IPS-20b (cell line): ENCODE data around the gene RIPPLY1.

Source experiments
- H3K27ac ChIP-seq: one replicate; pipeline ENCODE4 v1.5.1; 2013; ENCODE audit warnings: low read length
- H3K27me3 ChIP-seq: 2 replicates; pipeline ENCODE4 v1.6.1; 2013; ENCODE audit warnings: mild to moderate bottlenecking, low read length, inconsistent platforms; ENCODE audit not compliant: insufficient read depth
- H3K36me3 ChIP-seq: 2 replicates; pipeline ENCODE4 v1.6.1; 2013; ENCODE audit warnings: low read depth, mild to moderate bottlenecking, inconsistent platforms, low read length, moderate library complexity; ENCODE audit not compliant: insufficient read depth
- H3K4me1 ChIP-seq: 2 replicates; pipeline ENCODE4 v1.6.1; 2013; ENCODE audit warnings: mild to moderate bottlenecking, control low read depth, inconsistent platforms, low read length, moderate library complexity; ENCODE audit not compliant: insufficient read depth
- H3K4me3 ChIP-seq: 2 replicates; pipeline ENCODE4 v1.5.1; 2013; ENCODE audit warnings: mild to moderate bottlenecking, low read length, inconsistent platforms
- H3K9ac ChIP-seq: 2 replicates; pipeline ENCODE4 v1.6.1; 2013; ENCODE audit warnings: low read depth, mild to moderate bottlenecking, inconsistent platforms, low read length, moderate library complexity
- H3K9me3 ChIP-seq: 2 replicates; pipeline ENCODE4 v1.6.1; 2013; ENCODE audit warnings: mild to moderate bottlenecking, low read depth, low read length, inconsistent platforms; ENCODE audit not compliant: insufficient read depth

Gene RIPPLY1

GRCh38 chrX:106905064-106905708 is 2.0 kb upstream of the RIPPLY1 start:
- Histone ChIP-seq H3K27me3 (no peaks in the 10 kb centered on the region), H3K9ac (no peak overlapping the region), H3K4me3 (no peak overlapping the region), H3K4me1 (no peaks in the 10 kb centered on the region), H3K9me3 (no peaks in the 10 kb centered on the region), H3K36me3 (no peaks in the 10 kb centered on the region), H3K27ac (no peak overlapping the region)

GRCh38 chrX:106903856-106904528 is 851 bp upstream of the RIPPLY1 start:
- no peak overlapping the region for H3K4me3 ChIP-seq
- no peaks in the 10 kb centered on the region for H3K9me3 ChIP-seq
- no peaks in the 10 kb centered on the region for H3K36me3 ChIP-seq
- no peaks in the 10 kb centered on the region for H3K4me1 ChIP-seq
- no peak overlapping the region for H3K9ac ChIP-seq
- no peaks in the 10 kb centered on the region for H3K27me3 ChIP-seq
- no peak overlapping the region for H3K27ac ChIP-seq

- H3K27me3 ChIP-seq, result no peaks in the 10 kb centered on the region
Measured at GRCh38 chrX:106902684-106903083, 457 bp downstream of the RIPPLY1 start.

GRCh38 chrX:106901781-106902219 is 1.3 kb downstream of the RIPPLY1 start:
- Histone ChIP-seq H3K9ac (no peak overlapping the region), H3K27me3 (no peaks in the 10 kb centered on the region), H3K4me1 (no peaks in the 10 kb centered on the region), H3K4me3 (no peak overlapping the region), H3K9me3 (no peaks in the 10 kb centered on the region), H3K27ac (no peak overlapping the region), H3K36me3 (no peaks in the 10 kb centered on the region)

More at GRCh38 chrX:106902684-106903083, 457 bp downstream of the RIPPLY1 start:
- Histone ChIP-seq H3K27ac (no peak overlapping the region), H3K4me3 (no peak overlapping the region), H3K36me3 (no peaks in the 10 kb centered on the region), H3K9me3 (no peaks in the 10 kb centered on the region), H3K9ac (no peak overlapping the region), H3K4me1 (no peaks in the 10 kb centered on the region)

- Histone ChIP-seq H3K9ac (no peak overlapping the region), H3K27me3 (no peaks in the 10 kb centered on the region), H3K4me1 (no peaks in the 10 kb centered on the region), H3K4me3 (no peak overlapping the region), H3K36me3 (no peaks in the 10 kb centered on the region), H3K9me3 (no peaks in the 10 kb centered on the region), H3K27ac (no peak overlapping the region)
Measured at GRCh38 chrX:106901341-106901740, 1.8 kb downstream of the RIPPLY1 start.

GRCh38 chrX:106899841-106900240 is 3.3 kb downstream of the RIPPLY1 start:
- Histone ChIP-seq H3K9me3 (no peaks in the 10 kb centered on the region), H3K36me3 (no peaks in the 10 kb centered on the region), H3K9ac (no peak overlapping the region), H3K27ac (no peak overlapping the region), H3K4me1 (no peaks in the 10 kb centered on the region), H3K4me3 (no peak overlapping the region), H3K27me3 (no peaks in the 10 kb centered on the region)

GRCh38 chrX:106899276-106899675 is 3.9 kb downstream of the RIPPLY1 start:
- Histone ChIP-seq H3K9me3 (no peaks in the 10 kb centered on the region), H3K9ac (no peak overlapping the region), H3K4me3 (no peak overlapping the region), H3K27ac (no peak overlapping the region), H3K27me3 (no peaks in the 10 kb centered on the region), H3K36me3 (no peaks in the 10 kb centered on the region), H3K4me1 (no peaks in the 10 kb centered on the region)

GRCh38 chrX:106898462-106898861 is 4.7 kb downstream of the RIPPLY1 start:
- Histone ChIP-seq H3K9me3 (no peaks in the 10 kb centered on the region), H3K4me3 (no peak overlapping the region)

GRCh38 chrX:106897259-106897658 is 5.9 kb downstream of the RIPPLY1 start:
- Histone ChIP-seq H3K9me3 (no peaks in the 10 kb centered on the region), H3K36me3 (no peaks in the 10 kb centered on the region), H3K27ac (no peak overlapping the region), H3K27me3 (no peaks in the 10 kb centered on the region), H3K4me1 (no peaks in the 10 kb centered on the region), H3K4me3 (no peak overlapping the region), H3K9ac (no peak overlapping the region)

More at GRCh38 chrX:106898462-106898861, 4.7 kb downstream of the RIPPLY1 start:
- no peaks in the 10 kb centered on the region for H3K36me3 ChIP-seq
- H3K9ac ChIP-seq, result no peak overlapping the region
- no peaks in the 10 kb centered on the region for H3K27me3 ChIP-seq
- H3K4me1 ChIP-seq, result no peaks in the 10 kb centered on the region
- H3K27ac ChIP-seq, result no peak overlapping the region

- Histone ChIP-seq H3K4me3 (no peak overlapping the region), H3K27ac (no peak overlapping the region), H3K9ac (no peak overlapping the region), H3K9me3 (no peaks in the 10 kb centered on the region), H3K4me1 (no peaks in the 10 kb centered on the region), H3K36me3 (no peaks in the 10 kb centered on the region), H3K27me3 (no peaks in the 10 kb centered on the region)
Measured at GRCh38 chrX:106894978-106895452, 8.1 kb downstream of the RIPPLY1 start.

GRCh38 chrX:106894392-106894909 is 8.7 kb downstream of the RIPPLY1 start:
- Histone ChIP-seq H3K9ac (no peak overlapping the region), H3K9me3 (no peaks in the 10 kb centered on the region), H3K27ac (no peak overlapping the region), H3K4me3 (no peak overlapping the region), H3K27me3 (no peaks in the 10 kb centered on the region), H3K36me3 (no peaks in the 10 kb centered on the region), H3K4me1 (no peaks in the 10 kb centered on the region)
